GM10847 (cell line): ENCODE measurements around the gene TMEM51.

Experiments
- POLR2A ChIP-seq: IDR thresholded peaks from 2 replicates; pipeline ENCODE4 v1.6.1; 2011; ENCODE audit not compliant: insufficient read length; ENCODE audit errors: extremely low read depth

Gene TMEM51

DNA sequence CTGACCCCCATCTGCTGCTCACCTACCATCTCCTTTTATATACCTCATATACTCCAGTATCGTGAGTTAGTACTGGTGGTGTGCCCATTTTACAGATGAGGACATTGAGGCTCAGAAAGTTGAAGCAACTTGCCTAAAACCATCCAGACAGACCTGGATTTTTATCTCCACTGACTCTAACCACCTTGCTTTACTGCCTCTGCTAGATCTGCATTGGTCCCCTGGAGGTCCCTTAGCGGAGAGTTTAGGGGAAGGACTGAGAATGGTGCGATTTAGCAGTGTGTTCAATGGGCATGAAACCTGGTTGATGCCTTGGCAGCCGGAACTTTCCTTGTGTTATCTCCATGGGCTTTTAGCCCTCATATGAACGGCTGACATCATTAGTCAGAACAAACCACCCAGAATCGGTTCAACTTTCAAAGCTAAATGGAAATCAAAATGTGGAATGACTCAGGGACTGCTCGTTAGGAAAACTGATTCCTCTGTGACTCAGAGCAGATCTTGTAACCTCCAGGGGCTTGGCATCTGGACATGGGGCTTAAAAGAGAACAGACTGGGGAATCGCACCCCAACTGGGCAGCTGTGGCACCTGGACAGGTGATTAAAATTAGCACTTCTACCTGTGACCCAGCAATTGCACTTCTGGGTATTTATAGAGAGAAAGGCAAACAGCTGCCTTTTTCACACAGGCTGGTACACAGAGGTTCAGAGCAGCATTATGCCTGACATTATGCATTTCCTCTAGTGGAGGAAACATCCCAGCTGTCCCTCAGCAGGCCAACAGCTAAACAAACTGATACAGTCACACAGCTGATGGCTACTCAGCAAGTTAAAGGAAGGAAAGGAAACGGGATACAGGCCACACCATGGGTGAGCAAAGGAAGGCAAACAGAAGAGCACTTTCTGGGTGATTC lies 25.3 kb downstream of the TMEM51 start:
- no peak for TF ChIP-seq POLR2A

DNA sequence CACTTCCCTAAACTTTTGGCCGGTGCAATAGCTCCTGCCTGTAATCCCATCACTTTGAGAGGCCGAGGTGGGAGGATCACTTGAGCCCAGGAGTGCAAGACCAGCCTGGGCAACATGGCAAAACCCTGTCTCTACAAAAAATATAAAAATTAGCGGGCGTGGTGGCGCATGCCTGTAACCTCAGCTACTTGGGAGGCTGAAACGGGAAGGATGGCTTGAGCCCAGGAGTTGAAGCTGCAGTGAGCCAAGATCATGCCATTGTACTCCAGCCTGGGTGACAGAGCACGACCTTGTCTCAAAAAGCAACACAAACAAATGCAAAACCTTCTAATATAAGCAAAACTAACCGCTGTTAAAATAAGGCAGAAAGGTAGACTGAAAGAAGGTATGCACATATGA lies 25.9 kb downstream of the TMEM51 start:
- no peak for TF ChIP-seq POLR2A

DNA sequence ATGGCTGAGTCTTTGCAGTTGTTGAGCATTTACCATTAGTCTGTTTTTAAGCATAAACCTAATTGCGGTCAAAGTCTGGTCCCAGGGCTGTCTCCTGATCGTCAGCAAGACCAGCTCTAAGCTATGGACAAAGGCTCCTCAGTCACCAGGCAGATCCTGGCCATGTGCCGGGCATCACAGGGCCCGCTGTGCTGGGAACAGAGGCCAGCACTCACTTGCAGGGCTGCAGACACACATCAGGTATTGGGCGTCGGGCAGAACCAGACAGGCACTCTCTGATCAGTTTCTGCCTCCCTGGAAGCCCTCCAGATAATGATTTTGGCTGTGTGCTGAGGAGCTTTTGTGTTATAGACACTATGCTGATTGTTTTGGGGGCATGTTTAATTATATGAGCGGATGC lies 26.6 kb downstream of the TMEM51 start:
- no peak for TF ChIP-seq POLR2A

DNA sequence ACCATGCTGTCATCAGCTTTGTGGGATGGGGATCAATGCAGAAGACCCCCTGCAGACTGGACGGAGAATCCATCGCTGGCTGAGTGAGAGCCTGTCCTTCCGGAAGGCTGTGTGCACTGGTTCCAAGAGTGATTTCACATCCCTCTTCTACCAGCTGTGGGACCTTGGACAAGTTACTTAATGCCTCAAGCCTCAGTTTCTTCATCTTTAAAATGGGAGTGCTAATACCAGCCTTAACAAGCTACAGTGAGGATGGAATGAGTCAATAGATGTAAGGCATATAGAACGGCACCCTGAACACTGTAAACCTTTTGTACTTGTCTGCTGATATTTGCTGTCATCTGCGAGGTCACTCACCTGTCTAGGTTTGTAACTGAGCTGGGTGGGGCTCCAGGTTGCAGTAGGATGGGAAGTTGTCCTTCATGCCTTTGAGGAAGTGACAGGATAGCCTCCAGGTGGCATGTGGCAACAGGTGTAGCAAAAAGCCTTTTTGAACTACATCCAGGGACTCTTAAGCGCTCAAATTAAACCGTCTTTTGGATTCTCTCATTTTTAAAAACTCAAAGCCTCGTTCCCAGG lies 27.5 kb downstream of the TMEM51 start:
- TF ChIP-seq POLR2A = no peak

DNA sequence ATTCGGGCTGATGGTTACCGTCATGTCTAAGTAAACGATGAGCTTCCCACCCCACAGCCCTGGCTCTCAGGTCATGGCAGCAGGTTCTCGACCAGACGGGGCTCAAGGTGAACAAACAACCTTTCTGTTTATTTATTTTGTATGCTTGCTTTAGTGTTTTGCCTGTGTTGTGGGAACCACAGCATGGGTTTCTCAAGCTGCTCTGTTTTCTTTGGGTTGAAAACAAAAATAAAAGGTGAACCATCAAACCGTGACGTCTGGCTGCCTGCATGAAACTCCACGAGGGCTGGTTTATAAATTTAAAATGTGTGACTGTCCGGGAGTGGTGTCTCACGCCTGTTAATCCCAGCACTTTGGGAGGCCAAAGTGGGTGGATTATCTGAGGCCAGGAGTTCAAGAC lies 28.0 kb downstream of the TMEM51 start:
- TF ChIP-seq POLR2A = no peak

DNA sequence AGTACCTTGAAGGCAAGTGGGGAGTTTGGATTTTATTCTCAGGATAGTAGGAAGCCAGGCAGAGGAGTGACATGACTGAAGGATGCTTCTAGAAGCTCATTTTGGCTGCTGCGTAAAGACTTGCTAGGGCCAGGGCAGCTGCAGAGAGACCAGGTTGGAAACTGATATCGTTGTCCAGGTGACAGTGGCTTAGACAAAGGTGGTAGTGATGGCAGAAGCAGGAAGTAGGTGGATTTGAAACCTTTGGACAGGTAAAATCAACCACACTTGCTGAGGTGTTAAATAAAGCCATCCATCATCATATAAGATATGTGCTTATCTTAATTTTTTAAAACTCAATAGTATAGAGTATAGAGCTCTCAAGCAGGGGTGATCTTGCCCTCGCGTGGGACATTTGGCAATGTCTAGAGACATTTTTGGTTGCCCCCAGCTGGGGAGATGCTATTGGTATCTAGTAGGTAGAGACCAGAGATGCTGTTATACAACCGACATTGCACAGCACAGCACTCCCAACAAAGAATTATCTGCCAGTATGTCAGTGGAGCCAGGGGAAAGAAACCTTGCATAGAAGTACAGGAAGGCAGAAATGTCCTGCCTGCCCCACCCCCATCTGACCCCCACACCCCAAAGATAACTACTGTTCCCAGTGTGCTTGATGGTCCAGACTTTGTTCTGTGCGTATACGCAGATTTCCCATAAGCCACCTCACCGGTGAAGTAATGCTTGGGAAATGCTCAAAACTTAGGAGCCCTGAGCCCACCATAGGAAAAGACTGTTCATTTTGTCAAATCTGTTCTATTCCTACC lies 31.1 kb downstream of the TMEM51 start:
- TF ChIP-seq POLR2A = no peak

DNA sequence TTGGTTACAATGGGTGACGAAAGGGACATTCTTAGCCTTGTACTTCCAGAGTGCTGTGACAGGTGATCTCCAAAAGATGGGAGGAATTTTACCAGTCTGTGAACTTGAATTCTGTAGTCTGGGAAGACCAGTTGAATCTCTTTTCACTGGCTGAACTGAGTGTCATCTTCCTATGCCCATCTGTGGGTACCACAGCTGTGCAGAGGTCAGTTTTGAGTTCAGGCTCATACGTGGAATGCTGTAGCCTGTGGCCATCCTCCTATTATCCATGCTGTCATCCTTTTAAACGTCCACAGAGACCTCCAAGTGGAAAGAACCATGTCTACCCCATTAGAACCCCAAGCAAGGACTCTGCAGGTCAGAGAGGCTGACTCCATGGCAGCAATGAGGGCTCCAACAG lies 32.1 kb downstream of the TMEM51 start:
- no peak for TF ChIP-seq POLR2A

DNA sequence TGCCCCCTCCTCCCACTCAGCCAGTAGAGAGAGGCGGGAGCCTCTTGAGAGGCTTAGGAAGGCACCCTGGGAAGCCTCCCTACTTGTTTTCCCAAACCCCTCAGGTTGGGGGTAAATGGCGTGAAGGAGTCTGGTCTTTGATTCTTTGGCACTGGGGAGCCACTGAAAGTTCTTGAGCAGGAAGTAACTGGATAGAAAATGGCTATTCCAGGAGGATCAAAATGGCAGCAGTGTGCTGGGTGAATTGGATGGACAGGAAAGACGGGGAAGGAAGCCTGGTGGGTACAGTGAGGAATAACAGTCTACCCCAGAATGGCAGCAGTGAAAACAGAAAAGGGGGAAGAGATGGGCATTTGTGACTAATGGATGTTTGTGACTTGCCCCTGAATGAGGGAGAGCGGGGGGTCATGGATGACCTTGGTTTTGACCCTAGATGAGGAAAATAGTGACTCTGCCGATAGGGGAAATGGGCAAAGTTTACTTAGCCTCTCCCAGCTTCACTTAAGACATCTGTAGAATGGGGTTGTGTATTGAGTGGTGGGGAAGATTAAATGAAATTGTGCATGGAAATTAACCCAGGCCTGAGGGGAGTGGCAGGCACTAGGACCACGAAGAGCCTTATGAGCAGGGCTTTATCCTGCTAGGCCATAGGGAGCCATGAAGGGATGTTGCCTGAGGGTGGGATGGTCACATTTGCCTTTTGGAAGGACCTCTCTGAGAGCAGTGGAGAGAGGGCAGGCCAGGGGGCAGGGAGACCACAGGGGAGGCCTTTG lies 32.7 kb downstream of the TMEM51 start:
- TF ChIP-seq POLR2A = no peak

DNA sequence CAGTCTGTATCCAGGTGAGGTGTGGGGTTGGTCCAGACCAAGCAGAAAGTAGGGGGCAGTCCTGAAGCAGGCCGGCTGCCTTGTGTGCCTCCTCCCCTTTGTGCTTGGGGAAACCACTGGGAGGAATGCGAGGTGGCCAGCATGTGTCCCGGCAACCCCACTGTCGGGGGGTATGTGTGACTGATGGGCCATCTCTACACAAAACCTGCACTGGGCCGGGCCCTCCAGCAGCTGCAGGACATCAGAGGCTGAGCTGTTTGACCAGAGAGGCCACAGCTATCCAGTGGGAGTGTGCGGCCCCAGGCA lies 33.3 kb downstream of the TMEM51 start:
- no peak for TF ChIP-seq POLR2A

DNA sequence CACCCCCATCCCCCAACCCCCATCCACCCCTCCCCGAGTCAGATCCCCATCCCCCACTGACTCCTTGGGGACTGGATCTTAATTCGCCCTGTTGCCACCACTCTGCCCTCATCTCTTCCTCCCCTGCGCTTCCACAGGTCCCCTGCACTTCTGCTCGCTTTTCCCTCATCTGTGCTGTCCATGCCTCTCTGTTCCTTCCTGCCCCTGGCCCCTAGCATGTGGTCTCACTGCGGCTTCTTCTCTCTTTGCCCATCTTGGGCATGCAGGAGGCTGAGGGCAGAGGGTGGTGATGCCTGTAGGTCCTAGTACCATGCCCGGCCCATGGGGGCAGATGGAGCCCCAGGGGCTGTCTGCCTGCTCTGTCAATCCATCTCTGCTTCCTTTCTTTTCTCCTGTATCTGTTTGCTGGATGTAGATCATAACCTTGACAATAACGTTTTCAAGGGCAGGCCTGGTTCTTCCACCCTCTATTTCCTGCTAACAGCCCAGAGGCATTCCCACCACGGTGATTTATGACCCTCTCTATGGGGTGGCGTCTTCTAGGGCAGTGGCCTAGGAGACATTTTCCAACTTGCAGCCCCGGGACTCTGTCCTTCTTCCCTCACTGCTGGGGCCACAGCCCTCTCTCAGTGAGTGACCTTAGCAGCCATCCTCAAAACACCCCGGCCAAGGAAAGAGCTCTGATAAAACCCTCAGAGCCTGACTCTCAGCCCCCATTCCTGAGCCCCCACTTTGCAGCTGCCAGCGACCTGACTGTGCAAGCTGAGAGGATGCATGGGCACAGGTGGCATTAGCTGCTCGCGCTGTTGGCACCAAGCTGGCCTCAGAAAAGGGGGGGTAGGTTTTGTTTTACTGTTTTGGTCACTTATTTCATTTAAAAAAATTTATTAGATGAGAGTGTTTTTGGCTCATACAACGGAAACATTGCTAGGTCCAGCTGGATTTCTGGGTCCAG lies 33.9 kb downstream of the TMEM51 start:
- TF ChIP-seq POLR2A = no peak

DNA sequence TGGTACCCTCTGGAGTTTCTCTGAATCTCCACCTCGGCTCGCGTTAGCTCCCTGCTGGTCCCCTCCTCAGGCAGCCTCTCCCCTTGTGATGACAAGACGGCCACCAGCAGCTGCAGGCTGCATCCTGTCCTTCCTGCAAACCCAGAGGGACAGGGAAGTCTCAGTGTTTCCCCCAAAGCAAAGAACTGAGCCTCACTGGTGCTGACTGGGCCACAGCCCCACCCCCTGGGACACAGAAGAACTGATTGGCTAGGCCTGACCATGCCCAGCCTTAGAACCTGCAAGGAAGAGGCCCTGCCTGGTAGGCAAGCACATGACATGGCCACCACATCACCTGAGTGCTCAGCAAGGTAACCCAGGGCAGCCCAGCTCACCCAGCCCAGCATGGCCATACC lies 34.6 kb downstream of the TMEM51 start:
- TF ChIP-seq POLR2A = no peak

DNA sequence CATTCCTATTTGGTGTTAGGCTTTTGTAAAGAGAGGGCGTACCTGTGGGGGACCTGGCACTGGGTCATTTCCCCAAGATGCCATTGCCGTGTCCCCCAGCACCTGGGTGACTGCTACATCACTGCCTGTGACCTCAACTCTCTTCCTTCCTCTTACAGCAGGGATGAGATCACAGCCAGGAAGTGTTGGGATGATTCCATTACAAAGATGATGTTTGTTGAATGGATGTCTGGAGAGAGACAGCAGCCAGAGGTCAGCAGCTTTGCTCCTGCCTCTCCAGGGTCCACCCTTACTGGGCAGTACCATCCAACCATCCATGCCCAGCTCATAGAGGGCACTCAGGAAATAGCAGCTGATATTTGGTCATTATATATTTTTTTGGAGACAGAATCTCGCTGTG lies 35.1 kb downstream of the TMEM51 start:
- TF ChIP-seq POLR2A = no peak

DNA sequence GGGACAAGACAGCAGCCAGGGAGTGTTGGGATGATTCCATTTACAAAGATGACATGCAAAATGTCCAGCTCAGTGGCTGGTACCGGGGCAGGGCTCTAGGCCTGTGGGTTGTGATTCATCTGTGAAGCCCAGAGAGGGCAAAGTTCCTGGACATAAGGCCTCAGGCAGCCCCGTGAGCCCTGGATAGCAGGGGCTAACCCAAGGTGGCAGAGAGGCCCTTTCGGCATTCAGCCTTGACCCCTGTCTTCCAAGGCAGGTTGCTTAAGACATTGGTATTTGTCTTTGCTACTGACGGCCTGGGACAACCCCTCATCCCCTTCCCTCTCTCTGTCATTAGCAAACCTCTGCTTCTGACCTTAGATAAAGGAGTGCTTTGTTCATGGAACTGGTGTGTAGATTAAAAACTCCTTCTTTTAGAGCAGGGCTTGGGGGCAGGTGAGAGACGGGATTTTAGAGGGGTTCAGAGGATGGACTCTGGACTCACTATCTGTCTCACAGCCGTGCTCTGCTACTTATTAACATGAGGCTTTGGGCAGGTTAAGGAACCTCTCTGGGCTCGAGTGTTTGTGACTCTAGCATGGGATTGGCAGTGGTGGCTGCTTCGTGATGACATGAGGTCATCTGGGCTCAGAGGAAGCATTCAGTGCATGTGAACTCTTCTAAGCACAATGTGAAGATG lies 36.3 kb downstream of the TMEM51 start:
- TF ChIP-seq POLR2A = no peak

DNA sequence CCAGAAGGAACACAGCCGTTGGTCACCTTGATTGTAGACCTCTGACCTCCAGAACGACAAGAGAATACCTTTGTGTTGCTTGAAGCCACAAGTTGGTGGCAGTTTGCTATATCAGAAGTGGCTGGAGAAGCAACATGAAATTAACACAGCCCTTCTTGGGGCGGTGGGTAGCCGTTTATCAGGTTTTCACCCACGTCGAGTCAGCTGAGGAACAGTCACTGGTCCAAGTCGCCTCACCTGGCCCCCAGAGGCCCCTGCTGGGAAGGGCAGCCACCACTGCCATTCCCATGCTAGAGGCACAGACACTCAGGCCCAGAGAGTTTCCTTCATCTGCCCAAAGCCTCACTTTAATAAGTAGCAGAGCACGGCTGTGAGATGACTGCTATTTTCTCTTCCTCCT lies 37.7 kb downstream of the TMEM51 start:
- TF ChIP-seq POLR2A = no peak
